HG02840 (cell line): ENCODE measurements around the gene TSFM.

Source experiments
- ATAC-seq: cut with Tn5 transposase; IDR thresholded peaks from one replicate; pipeline ENCODE4 v1.9.1; 2021; ENCODE audit warnings: mild to moderate bottlenecking, moderate library complexity, moderate number of reproducible peaks; ENCODE audit not compliant: unreplicated experiment, low FRiP score

TSFM gene

GRCh38 chr12:57846577-57847319 lies 64.2 kb downstream of the TSFM start, which contains the start of gene CTDSP2:
CTDSP2 (minus strand) TSS chr12:57846729; CDS start chr12:57846435, 294 bp downstream.
- peak; percentile 55 for ATAC-seq
